Activated naive CD4-positive, alpha-beta T cell treated with Interleukin-2 at 50 U/mL for 16 hours (primary cell): Measurements from ENCODE around the gene NFIA.

Source experiments
- DNase-seq: peaks from one replicate; pipeline ENCODE4 v3.0.0-alpha.2; 2020

The NFIA gene

DNA sequence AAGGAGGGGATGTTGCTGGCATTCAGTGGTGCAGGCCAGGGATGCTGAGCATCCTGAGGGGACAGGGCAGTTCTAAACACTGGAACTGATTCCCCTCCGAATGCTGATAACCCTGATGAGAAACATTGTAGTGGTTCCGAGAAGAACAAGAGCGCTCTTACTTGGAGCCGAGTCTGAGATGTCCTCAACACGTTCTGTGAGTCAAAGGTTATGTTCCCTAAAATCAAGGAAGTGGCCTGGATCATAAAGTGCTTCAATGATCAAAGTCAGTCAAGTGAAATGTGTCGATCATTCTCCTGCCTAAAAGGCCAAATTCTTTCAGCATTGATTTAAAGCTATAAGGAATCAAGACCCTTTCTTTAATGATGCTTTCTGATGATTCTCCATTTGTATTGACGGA lies 234.1 kb downstream of the NFIA start:
- no peak for DNase-seq

DNA sequence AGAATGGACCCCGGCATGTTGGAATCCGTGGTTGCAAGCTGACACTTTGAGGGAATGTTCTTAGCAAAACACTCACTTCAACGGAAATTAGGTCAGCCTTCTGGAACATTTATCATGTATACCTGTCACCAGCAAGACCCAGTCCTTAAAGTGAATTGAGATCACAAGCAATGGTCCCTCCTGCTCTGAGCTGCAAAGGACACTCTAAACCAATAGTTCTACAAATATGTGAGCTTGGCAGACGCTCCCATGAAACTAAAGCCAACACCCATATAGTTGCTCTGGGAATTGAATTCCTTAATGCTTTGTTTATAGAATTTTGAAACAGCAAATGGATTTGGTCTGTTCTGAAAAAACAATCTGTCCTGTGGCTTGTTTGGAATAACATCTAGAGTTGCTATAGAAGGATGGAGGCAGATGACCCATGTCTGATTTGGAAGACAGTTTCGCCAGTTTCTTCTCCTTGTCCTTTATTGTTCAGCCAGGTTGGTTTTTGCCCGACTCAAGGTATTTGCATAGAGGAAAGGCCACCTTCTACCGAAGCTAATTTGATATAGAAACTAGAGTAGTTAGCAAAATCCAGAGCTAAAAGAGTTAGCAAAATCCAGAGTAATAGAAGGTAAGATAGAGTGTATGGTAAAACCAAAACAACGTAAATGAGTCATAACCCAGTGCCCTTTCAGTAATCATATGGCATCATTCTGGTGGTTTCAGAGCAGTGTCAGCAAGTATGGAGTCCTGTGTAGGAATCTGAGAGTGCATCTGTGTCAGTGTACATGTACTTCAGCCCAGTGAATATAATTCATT lies 236.2 kb downstream of the NFIA start:
- DNase-seq: peak; percentile 12

DNA sequence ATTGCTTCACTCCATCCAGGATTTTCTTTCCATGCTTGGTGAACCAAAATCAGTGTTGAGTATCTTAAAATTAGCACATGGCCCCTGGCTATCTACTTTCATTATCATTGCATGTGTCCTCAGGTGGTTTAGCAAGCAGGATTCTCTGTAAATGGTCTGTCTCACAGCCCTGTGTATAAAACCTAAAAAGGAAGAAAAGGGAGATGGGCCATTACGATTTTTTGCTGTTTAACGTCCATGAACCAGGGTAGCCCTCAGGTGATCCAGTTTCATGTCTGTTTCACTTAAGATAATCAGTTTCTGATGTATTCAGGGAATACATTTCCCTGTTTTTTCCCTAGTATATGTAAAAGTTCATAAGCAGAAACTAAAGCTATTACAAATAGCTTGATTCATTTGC lies 238.2 kb downstream of the NFIA start:
- no peak for DNase-seq

DNA sequence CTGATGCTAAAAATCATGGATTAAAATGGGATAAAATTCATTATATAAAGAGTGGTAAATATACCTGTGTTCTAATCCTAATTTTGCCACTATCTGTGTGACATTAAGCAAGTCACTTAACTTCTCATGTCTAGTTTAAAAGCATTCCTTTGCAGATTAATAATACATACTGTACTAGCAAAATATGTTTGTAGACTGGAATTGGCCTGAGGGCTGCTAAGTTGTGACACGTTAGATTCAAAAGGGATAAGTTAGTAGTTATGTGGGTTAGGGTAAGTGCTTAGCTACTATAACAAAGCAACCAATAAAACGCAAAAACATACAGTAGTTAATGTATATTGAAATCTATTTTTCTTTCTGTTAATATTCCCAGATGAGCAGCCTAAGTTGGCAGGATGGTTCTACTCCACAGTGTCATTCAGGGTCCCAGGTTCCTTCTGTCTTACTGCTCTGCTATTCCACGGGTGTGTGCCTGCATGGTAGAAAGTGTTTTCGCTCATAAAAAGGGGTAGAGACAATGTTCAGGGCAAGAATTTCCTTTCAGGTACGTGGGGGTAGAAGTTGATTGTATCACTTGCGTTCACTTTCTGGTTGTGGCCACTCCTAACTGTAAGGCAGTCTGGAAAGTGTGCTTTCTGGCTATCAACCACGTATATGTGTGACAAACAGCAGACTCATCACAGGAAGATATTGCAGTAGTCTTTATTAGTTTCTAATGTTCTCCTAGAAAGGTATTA lies 239.8 kb downstream of the NFIA start:
- no peak for DNase-seq

DNA sequence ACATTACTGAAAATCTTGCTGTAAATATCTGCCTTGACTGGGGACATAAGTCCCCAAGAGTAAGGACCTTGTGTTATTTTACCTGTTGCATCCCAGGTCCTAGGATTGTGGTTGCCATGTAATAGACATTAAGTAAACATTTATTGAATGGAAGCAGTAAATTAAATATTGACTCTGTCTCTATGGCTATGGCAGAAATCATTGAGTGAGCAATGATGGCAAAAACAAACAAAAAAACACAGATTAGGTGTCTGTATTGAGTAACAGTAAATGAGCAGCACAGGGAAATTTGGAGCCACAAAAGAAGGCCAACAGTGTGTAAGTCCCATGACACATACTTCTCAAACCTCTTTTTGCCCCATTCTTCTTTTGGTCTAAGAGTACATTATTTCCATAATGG lies 240.4 kb downstream of the NFIA start:
- no peak for DNase-seq

DNA sequence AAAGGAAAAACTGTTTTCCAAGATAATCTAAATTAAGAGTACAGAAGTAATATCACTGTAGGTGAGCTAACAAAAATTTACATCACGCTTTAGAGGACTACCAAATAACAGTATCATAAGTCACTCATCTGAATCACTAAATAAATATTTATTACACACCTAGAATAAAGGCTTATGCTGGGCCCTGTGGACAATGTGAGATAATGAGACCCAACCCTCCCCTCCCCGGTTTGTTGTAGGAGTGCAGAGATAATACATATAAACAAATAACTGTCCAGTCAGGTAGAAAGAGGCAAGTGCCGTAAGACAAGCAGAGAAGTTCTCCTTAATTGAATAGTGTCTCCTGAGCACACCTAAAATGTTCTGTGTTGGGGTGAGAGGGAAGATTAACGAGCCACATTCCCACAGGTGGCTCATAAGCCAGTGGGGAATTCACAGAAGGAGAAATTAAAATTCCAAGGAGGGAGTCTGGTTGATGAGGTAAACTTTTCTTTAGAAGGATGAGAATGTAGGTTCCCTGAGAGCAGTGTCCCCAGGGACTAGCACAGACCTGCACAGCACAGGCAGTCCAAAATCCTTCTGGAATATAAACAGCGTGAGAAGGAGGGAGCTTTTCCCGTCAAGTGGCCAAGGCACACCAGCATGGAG lies 241.4 kb downstream of the NFIA start:
- DNase-seq: no peak

DNA sequence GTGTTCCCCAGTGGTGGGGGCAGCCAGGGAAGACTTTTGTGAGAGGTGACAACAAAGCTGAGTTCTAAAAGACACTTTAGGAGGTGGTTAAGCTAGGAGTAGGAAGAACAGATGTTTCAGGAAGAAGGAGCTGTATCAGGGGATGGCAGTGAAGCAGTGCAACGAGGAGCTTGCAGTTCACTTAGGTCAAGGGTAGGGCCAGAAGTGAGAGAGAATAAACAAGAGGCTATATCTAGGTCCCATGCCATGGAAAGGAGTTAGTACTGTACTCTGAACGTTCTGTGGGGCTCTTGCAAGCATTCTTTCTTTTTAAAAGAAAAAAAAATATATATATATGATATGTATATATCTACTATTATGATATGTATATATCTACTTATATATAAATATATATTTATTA lies 244.4 kb downstream of the NFIA start:
- no peak for DNase-seq

DNA sequence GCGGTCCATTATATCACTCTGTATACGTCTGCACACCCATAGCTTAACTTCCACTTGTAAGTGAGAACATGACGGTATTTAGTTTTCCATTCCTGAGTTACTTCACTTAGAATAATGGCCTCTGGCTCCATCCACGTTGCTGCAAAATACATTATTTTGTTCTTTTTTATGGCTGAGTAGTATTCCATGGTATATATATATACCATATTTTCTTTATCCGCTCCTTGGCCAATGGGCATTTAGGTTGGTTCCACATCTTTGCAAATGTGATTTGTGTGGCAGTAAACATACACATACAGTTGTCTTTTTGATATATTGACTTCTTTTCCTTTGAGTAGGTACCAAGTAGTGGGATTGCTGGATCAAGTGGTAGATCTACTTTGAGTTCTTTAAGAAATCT lies 245.1 kb downstream of the NFIA start:
- no peak for DNase-seq

DNA sequence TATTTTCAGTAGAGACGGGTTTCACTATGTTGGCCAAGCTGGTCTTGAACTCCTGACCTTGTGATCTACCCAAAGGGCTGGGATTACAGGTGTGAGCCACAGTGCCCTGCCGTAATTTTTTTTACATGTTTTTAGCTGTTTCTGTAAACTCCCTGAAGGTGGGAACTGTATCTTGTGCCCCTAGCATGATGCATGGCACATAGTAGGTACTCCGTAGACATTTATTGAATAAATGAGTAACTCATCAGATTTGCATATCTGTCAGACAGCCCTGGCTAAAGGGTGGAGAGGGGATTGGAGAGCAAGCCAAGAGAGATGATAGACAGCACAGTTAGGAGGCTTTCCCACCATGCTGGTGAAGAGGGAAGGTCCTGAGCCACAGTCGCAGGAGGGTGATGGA lies 247.2 kb downstream of the NFIA start:
- no peak for DNase-seq

DNA sequence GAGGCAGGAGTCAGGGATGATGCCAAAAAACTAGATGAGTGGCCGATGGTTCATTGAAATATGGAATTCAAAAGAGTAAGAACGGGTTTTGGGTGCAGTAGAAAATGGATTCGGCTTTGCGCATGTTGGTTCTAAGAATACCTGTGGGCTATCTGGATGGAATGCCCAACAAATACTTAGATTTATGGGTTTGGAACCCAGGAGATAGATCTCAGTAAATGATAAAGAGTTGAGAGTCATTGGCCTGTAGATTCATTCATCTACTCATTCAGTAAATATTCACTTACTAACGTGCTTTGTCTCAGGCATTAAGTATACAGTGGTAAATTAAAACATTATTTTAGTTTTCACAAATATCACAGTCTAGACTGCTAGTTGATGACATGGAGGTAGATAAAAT lies 247.7 kb downstream of the NFIA start:
- no peak for DNase-seq

DNA sequence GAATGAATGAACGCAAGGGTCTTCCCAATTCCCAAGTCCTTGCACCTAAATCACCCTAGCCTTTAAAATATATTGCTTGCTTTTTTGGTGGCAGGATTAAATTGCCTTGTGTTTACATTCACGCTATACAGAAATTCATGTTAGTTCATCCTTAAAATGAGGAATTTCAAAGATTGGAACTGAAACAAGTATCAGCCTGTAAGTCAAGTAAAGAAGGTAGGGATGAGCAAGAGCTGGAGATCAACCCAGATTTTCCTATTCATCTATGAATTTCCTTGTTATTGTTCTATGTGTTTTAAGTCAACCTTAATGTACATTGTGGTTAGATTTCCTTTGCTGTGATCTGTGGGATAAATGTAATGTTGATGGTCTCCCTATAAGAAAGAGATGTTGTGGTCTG lies 248.2 kb downstream of the NFIA start:
- DNase-seq: no peak

DNA sequence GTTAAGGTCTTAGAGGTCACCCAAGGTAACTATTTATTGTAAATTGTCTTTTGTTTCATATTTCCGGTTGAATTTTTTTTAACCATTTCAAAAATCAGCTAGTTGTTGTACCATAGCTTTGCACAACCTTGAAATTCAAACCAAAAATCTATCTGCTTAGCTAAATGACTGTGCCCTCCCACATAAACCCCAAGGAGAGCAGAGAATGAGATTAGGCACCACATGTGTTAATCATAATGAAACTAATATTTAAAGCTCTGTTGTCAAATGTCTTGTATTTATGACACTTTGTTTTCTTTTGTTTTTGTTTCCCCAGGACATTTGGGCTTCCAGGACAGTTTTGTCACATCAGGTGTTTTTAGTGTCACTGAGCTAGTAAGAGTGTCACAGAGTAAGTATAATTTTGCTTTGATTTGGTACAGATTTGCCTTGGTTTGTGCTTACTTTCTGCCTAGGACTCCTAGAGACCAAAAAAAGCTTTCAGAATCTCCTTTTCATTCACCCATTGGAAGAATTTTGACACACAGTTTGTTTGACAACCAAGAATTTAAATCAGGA lies 249.9 kb downstream of the NFIA start:
- peak; percentile 9 for DNase-seq

DNA sequence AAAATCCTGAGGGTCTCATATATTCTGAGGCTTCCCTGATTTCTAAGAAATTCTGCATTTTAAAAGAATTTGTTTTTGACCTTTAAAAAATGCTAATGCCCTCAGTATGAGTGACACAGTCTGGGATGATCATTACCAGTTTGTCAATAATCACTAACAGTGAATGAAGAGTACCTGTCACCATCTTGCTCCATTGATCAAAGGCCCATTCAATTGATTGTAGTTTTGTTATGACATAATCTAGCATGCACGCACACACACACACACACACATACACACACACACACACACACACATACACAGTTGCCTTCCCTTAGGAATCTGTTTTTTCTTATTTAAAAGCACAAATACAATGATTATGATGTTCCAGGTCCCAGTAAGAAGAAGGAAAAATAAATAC lies 250.4 kb downstream of the NFIA start:
- DNase-seq: no peak

DNA sequence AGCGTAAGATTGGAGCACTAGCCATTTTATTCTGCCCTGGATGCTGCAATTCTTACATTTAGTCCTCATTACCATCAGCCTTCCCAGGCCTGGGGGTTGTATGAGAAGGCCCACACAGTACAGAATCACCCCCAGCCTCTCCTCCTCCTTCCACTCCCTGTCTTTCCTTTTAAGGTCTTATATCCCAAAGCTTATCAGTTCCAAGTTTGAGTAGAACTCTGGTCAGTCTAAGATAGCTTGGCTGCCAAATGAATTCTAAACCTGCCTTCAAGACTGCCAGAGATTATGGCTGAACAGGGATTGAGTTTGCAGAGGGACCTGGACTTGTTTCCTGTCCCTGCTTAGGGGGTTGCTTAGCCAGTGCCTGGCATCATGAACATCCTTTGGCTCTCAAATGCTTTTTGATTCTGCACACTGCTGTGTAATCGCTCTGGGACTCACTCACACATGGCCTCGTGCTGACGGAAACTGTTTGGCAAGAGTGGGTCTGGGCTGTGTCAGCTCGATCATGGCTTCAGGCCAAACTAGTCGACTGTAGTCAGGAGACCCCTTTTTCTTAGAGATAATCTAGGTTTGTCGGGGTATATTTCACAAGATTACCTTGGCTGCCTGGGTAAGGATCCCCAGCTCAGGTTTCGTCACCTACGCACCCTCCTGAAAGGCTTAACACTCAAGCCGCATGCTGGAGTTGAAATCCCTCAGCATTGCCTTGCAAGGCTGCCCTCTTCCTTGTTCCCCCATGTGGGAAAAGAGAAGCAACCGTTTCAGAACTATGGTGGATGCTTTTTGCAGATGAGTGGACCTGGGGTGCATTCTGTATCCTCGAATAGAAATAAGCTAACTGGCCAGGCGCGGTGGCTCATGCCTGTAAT lies 252.6 kb downstream of the NFIA start:
- DNase-seq: no peak

DNA sequence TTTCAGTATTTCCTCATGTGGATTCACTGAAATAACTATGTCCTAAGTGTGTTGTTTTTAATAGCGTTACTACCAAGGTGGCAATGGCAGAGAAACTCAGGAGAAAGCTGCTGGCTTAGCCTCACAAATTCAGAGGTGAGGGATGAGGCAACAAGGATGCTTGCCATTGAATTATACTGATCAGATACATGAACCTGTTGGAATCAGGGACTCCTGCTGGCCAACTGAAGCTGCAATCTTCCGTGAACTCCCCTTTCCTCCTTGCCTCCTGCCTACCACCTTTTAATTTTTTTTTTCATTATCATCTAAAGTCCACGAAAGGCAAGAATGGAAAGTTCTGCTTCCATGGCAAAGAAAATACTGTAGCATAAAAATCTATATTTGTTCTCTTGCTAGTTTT lies 254.7 kb downstream of the NFIA start:
- DNase-seq: no peak

DNA sequence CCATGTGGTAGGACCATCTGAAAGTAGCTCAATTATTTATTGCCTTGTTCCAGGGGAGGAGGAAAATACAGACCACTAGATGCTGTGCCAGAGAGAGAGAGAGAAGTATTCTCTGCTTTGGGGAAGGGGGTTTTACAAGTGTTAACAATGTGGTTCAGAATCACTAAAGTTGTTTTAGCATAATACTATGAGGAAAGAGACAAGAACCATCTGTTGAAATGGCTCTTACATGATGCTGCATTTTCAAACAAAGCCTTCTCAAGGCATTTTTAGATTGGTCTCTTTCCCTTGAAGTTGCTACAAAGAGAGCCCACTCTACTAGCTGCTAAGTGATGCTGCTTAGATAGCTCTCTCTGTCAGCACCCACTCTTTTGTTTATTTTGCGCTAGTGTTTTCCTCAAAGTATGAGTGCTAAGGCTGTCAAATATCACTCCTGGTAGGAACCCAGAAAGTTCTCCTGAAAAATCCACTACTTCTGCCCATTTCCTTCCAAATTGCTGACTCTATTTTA lies 255.1 kb downstream of the NFIA start:
- DNase-seq: no peak

DNA sequence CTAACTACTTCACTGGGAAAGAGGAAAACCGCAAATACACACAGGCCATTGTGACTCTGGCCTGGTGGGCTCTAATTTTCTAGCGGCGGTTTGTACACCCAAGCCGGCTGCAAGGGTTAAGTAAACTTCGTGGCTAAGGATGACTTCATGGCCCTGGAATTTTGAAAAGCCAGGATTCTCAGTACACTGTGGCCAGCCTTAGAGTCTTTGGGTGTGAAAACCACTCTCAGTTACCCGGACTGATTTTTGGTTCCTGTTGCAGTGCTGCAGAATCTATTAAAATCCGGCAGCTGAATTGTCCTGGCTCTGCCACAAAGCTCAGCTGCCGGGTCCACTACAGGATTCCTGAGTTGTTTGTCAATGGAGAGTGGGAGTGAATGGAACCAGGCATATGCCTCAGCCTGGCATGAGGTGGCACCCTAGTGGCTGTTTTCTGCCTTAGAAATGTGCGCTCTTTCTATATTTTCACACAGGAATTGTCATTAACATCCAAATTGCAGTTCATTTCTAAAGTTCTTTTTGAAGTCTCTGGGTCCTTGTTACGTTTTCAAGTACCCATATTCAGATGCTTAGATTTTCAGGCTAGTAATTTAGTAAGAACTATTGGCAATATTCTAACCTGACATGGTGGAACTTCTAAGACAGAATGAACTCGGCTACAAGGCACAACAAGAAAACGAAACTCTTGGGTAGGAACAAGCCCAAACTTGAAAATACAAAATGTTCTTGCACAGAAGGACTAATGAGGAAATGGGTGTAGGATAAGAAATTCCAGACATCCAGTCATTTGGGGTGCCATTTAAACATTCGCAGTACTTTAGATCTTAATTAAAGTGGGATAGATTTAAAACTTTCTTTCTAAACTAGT lies 255.9 kb downstream of the NFIA start:
- no peak for DNase-seq

DNA sequence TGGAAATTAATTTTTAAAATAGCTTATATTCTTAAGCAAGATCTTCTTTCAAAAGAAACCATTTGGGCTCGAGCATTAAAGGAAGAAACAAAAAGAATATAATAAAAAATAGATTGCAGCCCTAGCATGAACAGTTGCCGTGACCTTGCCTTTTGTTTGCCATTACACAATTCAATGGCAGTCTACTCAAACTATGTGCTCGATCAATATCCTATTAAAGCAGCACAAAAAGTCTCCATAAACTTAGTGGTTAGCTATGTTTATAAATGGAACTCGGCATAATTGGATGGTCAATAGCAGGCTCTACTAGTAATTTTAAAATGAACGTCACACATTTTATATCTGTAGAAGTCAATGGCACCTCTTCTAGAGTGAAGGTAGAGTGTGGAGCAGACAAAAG lies 256.5 kb downstream of the NFIA start:
- no peak for DNase-seq

DNA sequence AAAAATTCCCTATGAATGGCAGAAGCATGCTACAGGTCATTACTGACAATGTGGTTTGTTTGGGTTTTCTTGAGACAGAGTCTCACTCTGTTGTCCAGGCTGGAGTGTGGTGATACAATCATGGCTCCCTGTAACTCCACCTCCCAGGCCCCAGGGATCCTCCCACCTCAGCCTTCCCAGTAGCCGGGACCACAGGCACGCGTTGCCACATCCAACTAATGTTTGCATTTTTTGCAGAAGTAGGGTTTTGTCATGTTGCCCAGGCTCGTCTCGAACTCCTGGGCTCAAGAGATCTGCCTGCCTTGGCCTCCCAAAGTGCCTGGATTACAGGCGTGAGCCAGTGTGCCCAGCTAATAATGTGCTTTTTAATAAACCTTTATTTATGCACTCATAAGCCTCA lies 259.1 kb downstream of the NFIA start:
- DNase-seq: no peak

DNA sequence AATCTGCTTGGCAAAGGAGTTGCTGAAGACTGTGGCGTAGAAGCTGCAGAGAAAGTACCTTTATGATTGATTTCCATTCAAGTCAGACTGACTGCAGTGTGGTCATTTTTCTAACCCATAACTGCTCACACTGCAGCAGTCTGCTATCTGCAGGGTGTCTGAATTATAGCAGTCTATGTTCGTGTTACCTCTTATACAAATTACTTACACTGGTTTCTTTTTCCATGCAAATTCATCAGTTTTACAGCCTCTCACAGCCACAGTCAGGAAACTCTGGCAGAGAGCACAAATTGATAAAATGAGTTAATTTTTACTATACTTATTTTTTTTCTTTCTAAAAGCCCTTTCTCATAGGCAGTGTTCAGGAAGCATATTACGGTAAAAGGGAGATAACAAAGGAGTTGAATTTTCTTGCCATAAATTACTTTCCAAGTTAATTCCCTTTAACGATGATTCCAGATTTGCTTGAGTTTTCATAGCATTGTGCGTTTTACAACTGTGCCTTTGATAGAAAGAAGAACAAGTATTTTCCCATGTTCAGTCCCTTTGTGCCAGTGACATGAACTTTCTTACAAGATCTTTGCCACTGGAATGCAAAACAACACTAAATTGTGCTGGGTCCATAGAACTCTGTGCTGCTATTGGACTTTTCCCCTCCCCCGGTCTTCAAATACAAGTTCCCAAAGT lies 261.5 kb downstream of the NFIA start:
- DNase-seq: no peak

DNA sequence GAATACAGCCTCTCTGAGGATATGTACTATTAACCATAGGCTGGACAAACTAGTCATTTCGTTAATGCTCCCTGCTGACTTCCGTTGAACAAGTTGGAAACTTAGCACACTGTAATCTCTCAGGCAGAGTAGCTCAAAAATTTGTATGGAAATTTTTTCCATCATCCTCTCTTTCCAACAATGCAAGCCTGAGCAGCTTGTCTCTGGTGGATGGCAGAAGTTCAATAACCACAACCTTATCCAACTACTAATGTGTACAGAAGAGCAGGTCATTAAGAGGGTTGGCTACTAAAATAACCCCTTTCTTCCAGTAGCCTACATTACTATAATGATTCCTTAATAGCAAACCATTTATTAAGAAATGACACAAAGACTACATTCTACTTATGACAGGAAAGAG lies 262.3 kb downstream of the NFIA start:
- no peak for DNase-seq
